Esophagus muscularis mucosa (tissue), 4 donors: ENCODE results near the gene RNASE8. TPM values are rescaled to one million over a fixed set of nuclear protein-coding genes. Genes with fewer than 3 reads are reported as not detected.

ENCODE experiments used
- DNase-seq: peaks from one replicate; pipeline ENCODE4 v3.0.0-alpha.2; 2017; ENCODE audit errors: extremely low spot score
- H3K27ac ChIP-seq, 4 donors: fragments of 200-600 bp; sonication (generic); replicated peaks in 1 of 4; 1 replicate in 3 of 4; 2 replicates in 1 of 4; pipeline ENCODE4 v1.5.1; 2016 to 2019; ENCODE audit warnings: mild to moderate bottlenecking in 1 of 4
- H3K27me3 ChIP-seq, 4 donors: fragments of 200-600 bp; sonication (generic); one replicate each; pipeline versions ENCODE4 v1.5.1 to v1.6.0; 2016 to 2019
- H3K36me3 ChIP-seq, 4 donors: fragments of 200-600 bp; sonication (generic); one replicate each; pipeline ENCODE4 v1.5.1; 2016 to 2019
- H3K4me1 ChIP-seq, 4 donors: fragments of 200-600 bp; sonication (generic); one replicate each; pipeline ENCODE4 v1.5.1; 2016 to 2019
- H3K4me3 ChIP-seq, 4 donors: fragments of 200-600 bp; sonication (generic); 1 replicate in 2 of 4; 2 replicates in 2 of 4; pipeline ENCODE4 v1.5.1; 2016 to 2019; ENCODE audit warnings: mild to moderate bottlenecking in 4 of 4, moderate library complexity in 1 of 4
- H3K9me3 ChIP-seq, 4 donors: fragments of 200-600 bp; sonication (generic); 1 replicate in 3 of 4; 2 replicates in 1 of 4; pipeline ENCODE4 v1.5.1; 2016 to 2019
- EP300 ChIP-seq: sonication (generic); formaldehyde crosslinking; IDR thresholded peaks from one replicate; pipeline ENCODE4 v1.6.1; 2017; ENCODE audit warnings: antibody characterized with exemption
- POLR2A ChIP-seq: fragments of 450-650 bp; IDR thresholded peaks from one replicate; pipeline ENCODE4 v1.6.1; 2017; ENCODE audit warnings: antibody characterized with exemption, moderate library complexity, mild to moderate bottlenecking, low read depth
- POLR2AphosphoS5 ChIP-seq, 2 donors: sonication (generic); formaldehyde crosslinking; IDR thresholded peaks; one replicate each; pipeline ENCODE4 v1.6.1; 2017; ENCODE audit warnings: antibody characterized with exemption in 2 of 2
- WGBS: methylation state at CpG from one replicate; pipeline ENCODE4 v1.1.5; 2018; 5-methylcytosine and 5-hydroxymethylcytosine counted together
- intact Hi-C: fragments of 100-400 bp; cut with DNase I; formaldehyde crosslinking; loops from one replicate; pipeline ENCODE4 v1.15.1; 2023
- total RNA-seq, 4 donors: library from RNA; depleted of rRNA; stranded (reverse); fragments of >200 nt; gene quantifications; one replicate each; pipeline versions ENCODE4 v1.1.0 to v1.2.1, GENCODE V29; 2016
- TF ChIP-seq, protein P1 (sequence below), 3 experiments: fragments of 200-600 bp in 2 of 3; fragments of 450-650 bp in 1 of 3; sonication (generic) in 2 of 3; IDR thresholded peaks; one replicate each; pipeline ENCODE4 v1.5.1; 2017 to 2019; ENCODE audit warnings: antibody characterized with exemption in 3 of 3, mild to moderate bottlenecking in 2 of 3, moderate library complexity in 1 of 3

The RNASE8 gene
- total RNA-seq, 4 donors from 2014 or later, result not detected

- intact Hi-C loops, result no loop called here
- Histone ChIP-seq H3K36me3 (no peaks in the 10 kb centered on the region), H3K4me1 (peaks cover 16 to 20% (median 19%) of the 10 kb centered on the region in 4 donors), H3K27ac (no peak within 1 kb of the TSS), H3K9me3 (no peaks in the 10 kb centered on the region), H3K27me3 (no peaks in the 10 kb centered on the region), H3K4me3 (no peak within 1 kb of the TSS)
- DNase-seq, result no peak
- 92% methylated on average over 5 of the region's 5 CpGs for WGBS
- no peak for TF ChIP-seq EP300
- TF ChIP-seq POLR2AphosphoS5 (IDR thresholded peaks at IDR 0.05), result no peak
- TF ChIP-seq, protein P1, sequence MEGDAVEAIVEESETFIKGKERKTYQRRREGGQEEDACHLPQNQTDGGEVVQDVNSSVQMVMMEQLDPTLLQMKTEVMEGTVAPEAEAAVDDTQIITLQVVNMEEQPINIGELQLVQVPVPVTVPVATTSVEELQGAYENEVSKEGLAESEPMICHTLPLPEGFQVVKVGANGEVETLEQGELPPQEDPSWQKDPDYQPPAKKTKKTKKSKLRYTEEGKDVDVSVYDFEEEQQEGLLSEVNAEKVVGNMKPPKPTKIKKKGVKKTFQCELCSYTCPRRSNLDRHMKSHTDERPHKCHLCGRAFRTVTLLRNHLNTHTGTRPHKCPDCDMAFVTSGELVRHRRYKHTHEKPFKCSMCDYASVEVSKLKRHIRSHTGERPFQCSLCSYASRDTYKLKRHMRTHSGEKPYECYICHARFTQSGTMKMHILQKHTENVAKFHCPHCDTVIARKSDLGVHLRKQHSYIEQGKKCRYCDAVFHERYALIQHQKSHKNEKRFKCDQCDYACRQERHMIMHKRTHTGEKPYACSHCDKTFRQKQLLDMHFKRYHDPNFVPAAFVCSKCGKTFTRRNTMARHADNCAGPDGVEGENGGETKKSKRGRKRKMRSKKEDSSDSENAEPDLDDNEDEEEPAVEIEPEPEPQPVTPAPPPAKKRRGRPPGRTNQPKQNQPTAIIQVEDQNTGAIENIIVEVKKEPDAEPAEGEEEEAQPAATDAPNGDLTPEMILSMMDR (IDR thresholded peaks at IDR 0.05), result no peak
- no peak for TF ChIP-seq POLR2A
Measured at GRCh38 chr14:21029917-21030316, 27.7 kb upstream of the RNASE8 start, which contains the start of gene TPPP2. TPPP2 (plus strand) TSS chr14:21030217; CDS start chr14:21030582, 365 bp downstream.

DNA sequence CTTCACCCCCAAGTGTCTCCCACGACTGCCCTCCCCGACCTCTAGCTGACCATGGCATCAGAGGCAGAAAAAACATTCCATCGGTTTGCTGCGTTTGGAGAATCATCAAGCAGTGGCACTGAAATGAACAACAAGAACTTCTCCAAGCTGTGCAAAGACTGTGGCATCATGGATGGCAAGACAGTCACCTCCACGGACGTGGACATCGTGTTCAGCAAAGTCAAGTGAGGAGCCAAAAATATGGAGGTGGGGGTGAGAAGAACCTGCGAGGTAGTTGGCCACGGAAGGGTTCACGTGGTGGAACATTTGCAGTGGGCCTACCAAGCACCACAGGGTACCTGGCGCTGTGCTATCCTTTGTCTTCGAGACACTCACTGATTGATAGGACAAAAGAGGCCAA lies 27.1 kb upstream of the RNASE8 start:
- no peak for DNase-seq
- H3K27ac ChIP-seq, result no peak overlapping the region
- H3K4me3 ChIP-seq, result no peak overlapping the region
- no peaks in the 10 kb centered on the region for H3K9me3 ChIP-seq
- H3K36me3 ChIP-seq, result no peaks in the 10 kb centered on the region
- intact Hi-C loops, result no loop called here
- no peaks in the 10 kb centered on the region for H3K27me3 ChIP-seq
- peaks cover 14 to 16% (median 16%) of the 10 kb centered on the region in 4 donors for H3K4me1 ChIP-seq
- 86% methylated on average over 12 of the region's 12 CpGs for WGBS
- TF ChIP-seq POLR2A (no peak), POLR2AphosphoS5 (IDR thresholded peaks at IDR 0.05) (no peak), EP300 (no peak)
- TF ChIP-seq, protein P1 (IDR thresholded peaks at IDR 0.05), result no peak

GRCh38 chr14:21032326-21033132 lies 25.1 kb upstream of the RNASE8 start:
- 88% methylated on average over 5 of the region's 5 CpGs for WGBS
- H3K27me3 ChIP-seq, result no peaks in the 10 kb centered on the region
- H3K9me3 ChIP-seq, result no peaks in the 10 kb centered on the region
- H3K4me3 ChIP-seq, result no peak overlapping the region
- intact Hi-C loops, result no loop called here
- no peaks in the 10 kb centered on the region for H3K36me3 ChIP-seq
- TF ChIP-seq, protein P1 (IDR thresholded peaks at IDR 0.05), result no peak
- no peak for TF ChIP-seq EP300
- TF ChIP-seq POLR2AphosphoS5 (IDR thresholded peaks at IDR 0.05), result no peak
- TF ChIP-seq POLR2A, result no peak
- no peak overlapping the region for H3K27ac ChIP-seq
- no peak for DNase-seq
- peaks cover 0 to 1% (median 0%) of the 10 kb centered on the region in 4 donors for H3K4me1 ChIP-seq

GRCh38 chr14:21033133-21033698 lies 24.4 kb upstream of the RNASE8 start:
- intact Hi-C loops, result no loop called here
- Histone ChIP-seq H3K4me3 (no peak overlapping the region), H3K4me1 (peaks cover 3 to 8% (median 5%) of the 10 kb centered on the region in 4 donors), H3K27me3 (no peaks in the 10 kb centered on the region), H3K27ac (no peak overlapping the region), H3K9me3 (no peaks in the 10 kb centered on the region), H3K36me3 (no peaks in the 10 kb centered on the region)
- DNase-seq, result no peak
- TF ChIP-seq EP300 (no peak), POLR2AphosphoS5 (IDR thresholded peaks at IDR 0.05) (no peak), POLR2A (no peak)
- TF ChIP-seq, protein P1 (IDR thresholded peaks at IDR 0.05), result no peak
- 84% methylated on average over 4 of the region's 4 CpGs for WGBS
